K562 (cell line): ENCODE measurements around the gene GP1BB. TPM values are rescaled to one million over a fixed set of nuclear protein-coding genes. Genes with fewer than 3 reads are reported as not detected.

ENCODE experiments used
- ARHGAP35 ChIP-seq: fragments of 450-650 bp; IDR thresholded peaks from 2 replicates; pipeline ENCODE4 v1.6.1; 2018; ENCODE audit not compliant: partially characterized antibody
- CREB1 ChIP-seq, 2 experiments: sonication (generic) in 1 of 2; formaldehyde crosslinking in 1 of 2; IDR thresholded peaks; 2 replicates each; pipeline versions ENCODE4 v1.6.1 to v1.8.0; 2012 to 2022; ENCODE audit warnings: inconsistent platforms in 1 of 2, mild to moderate bottlenecking in 1 of 2, missing genetic modification reagents in 1 of 2, moderate library complexity in 1 of 2
- FOS ChIP-seq: IDR thresholded peaks from 3 replicates; pipeline ENCODE4 v1.6.1; 2011; ENCODE audit not compliant: insufficient read length; ENCODE audit errors: extremely low read depth
- KDM2B ChIP-seq: fragments of 250-450 bp; sonication (Bioruptor Pico); IDR thresholded peaks from 2 replicates; pipeline ENCODE4 v1.8.0; 2021; ENCODE audit warnings: mild to moderate bottlenecking, moderate library complexity
- TAF15 ChIP-seq: fragments of 200-400 bp; formaldehyde crosslinking; IDR thresholded peaks from 2 replicates; pipeline ENCODE4 v1.6.1; 2017; ENCODE audit warnings: mild to moderate bottlenecking, low read depth, low read length, moderate library complexity
- ZKSCAN8 ChIP-seq: fragments of 200-800 bp; sonication (Bioruptor generic); IDR thresholded peaks from 2 replicates; pipeline ENCODE4 v1.6.1; 2016; ENCODE audit warnings: missing genetic modification characterization, missing compliant biosample characterization
- ZNF263 ChIP-seq: sonication (generic); formaldehyde crosslinking; IDR thresholded peaks from 2 replicates; pipeline ENCODE4 v1.8.0; 2022; ENCODE audit warnings: mild to moderate bottlenecking, missing genetic modification reagents, borderline replicate concordance
- ZNF41 ChIP-seq: fragments of 250-450 bp; sonication (Bioruptor Pico); conservative IDR thresholded peaks from 2 replicates; pipeline ENCODE4 v1.4.0; 2020; ENCODE audit warnings: mild to moderate bottlenecking
- ZNF589 ChIP-seq: fragments of 200-800 bp; sonication (Bioruptor generic); IDR thresholded peaks from 2 replicates; pipeline ENCODE4 v1.6.1; 2016; ENCODE audit warnings: low read depth, missing genetic modification characterization, missing compliant biosample characterization
- ZNF77 ChIP-seq: fragments of 250-450 bp; sonication (Bioruptor Pico); IDR thresholded peaks from 2 replicates; pipeline ENCODE4 v1.5.0; 2020
- polyA plus RNA-seq, 8 experiments: library from polyadenylated mRNA; depleted of rRNA in 4 of 8; stranded (reverse) in 5 of 8; unstranded in 3 of 8; fragments of >200 nt; fragmentation: Nextera tagmentation in 2 of 8; fragmentation: Illumina TruSeq in 1 of 8; extraction: Ambion mirVana in 2 of 8; extraction: Trizol in 1 of 8; gene quantifications; 2 replicates each; pipeline versions ENCODE4 v1.2.1 to v1.2.3, GENCODE V29; 2011 to 2014; ENCODE audit warnings: inconsistent platforms in 1 of 8, missing spikeins in 1 of 8
- total RNA-seq, 7 experiments: library from RNA; depleted of rRNA in 6 of 7; stranded (reverse); fragments of >200 nt in 6 of 7; fragmentation: Illumina TruSeq in 2 of 7; extraction: Trizol in 2 of 7; gene quantifications; 2 replicates each; pipeline versions ENCODE4 v1.2.1 to v1.2.3, GENCODE V29; 2011 to 2021; ENCODE audit warnings: low replicate concordance in 1 of 7
- TF ChIP-seq, protein P1 (sequence below): sonication (generic); formaldehyde crosslinking; IDR thresholded peaks from 2 replicates; pipeline ENCODE4 v1.9.0; 2022; ENCODE audit warnings: mild to moderate bottlenecking, missing genetic modification reagents
- TF ChIP-seq, protein P2 (sequence below): fragments of 450-650 bp; formaldehyde crosslinking; IDR thresholded peaks from 2 replicates; pipeline ENCODE4 v1.4.0; 2022; ENCODE audit warnings: mild to moderate bottlenecking, moderate library complexity
- TF ChIP-seq, protein P3 (sequence below): sonication (generic); formaldehyde crosslinking; IDR thresholded peaks from 2 replicates; pipeline ENCODE4 v1.8.0; 2022; ENCODE audit warnings: missing genetic modification reagents, mild to moderate bottlenecking, borderline replicate concordance
- TF ChIP-seq, protein P4 (sequence below), 2 experiments: fragments of 450-650 bp; IDR thresholded peaks; 2 replicates each; pipeline ENCODE4 v1.6.1; 2016
- TF ChIP-seq, protein P5 (sequence below): fragments of 450-650 bp; IDR thresholded peaks from 2 replicates; pipeline ENCODE4 v1.7.1; 2018; ENCODE audit warnings: mild to moderate bottlenecking, low read depth; ENCODE audit not compliant: partially characterized antibody
- TF ChIP-seq, protein P6 (sequence below): fragments of 250-450 bp; sonication (Bioruptor Pico); IDR thresholded peaks from 2 replicates; pipeline ENCODE4 v1.4.0; 2020; ENCODE audit warnings: mild to moderate bottlenecking

GP1BB gene
- total and polyA plus RNA-seq, 9 of the 15 experiments (the other 6 are each of a cell fraction or from before 2014, with no cell fraction given): 0.69 to 162 (median 2.8) TPM

DNA sequence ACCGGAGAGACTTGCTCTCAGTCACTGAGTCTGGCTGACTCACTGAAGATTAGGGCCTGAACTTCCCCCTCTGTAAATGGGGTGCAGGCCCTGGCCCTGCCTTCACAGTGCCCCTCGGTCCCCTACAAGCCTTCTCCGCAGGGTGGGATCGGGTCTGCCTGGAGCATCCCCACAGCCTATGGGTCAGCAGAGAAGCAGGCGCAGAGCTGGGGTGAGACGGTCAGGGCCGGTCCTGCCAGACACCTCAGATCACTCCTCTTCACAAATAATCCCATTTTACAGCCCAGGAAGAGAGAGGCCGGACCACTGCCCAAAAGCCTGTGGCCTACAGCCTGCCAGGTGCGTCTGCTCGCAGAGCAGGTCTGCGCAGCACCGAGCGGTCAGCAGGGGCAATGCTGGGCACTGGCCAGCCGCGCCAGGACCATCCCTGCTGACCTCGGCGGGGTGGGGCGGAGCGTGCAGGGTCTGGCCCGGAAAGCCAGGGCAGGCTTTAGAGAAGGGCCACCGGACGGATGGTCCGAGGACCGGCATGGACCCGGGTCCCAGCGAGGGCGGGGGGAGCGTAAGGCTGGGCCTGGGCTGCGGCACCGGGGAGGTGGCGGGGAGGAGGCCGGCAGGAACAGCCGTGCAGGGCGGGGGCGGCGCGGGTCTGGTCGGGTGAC, 9.6 kb upstream of the GP1BB start (continued):
- TF ChIP-seq, protein P1, sequence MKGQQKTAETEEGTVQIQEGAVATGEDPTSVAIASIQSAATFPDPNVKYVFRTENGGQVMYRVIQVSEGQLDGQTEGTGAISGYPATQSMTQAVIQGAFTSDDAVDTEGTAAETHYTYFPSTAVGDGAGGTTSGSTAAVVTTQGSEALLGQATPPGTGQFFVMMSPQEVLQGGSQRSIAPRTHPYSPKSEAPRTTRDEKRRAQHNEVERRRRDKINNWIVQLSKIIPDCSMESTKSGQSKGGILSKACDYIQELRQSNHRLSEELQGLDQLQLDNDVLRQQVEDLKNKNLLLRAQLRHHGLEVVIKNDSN: no peak
- peak; percentile 87 for TF ChIP-seq KDM2B (CRISPR knock-in tag)
- no peak for TF ChIP-seq ZKSCAN8
- TF ChIP-seq, protein P2, sequence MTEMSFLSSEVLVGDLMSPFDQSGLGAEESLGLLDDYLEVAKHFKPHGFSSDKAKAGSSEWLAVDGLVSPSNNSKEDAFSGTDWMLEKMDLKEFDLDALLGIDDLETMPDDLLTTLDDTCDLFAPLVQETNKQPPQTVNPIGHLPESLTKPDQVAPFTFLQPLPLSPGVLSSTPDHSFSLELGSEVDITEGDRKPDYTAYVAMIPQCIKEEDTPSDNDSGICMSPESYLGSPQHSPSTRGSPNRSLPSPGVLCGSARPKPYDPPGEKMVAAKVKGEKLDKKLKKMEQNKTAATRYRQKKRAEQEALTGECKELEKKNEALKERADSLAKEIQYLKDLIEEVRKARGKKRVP (CRISPR knock-in tag): no peak
- TF ChIP-seq ZNF77: no peak
- TF ChIP-seq FOS: no peak
- no peak for TF ChIP-seq TAF15
- TF ChIP-seq ARHGAP35: no peak
- TF ChIP-seq, protein P3, sequence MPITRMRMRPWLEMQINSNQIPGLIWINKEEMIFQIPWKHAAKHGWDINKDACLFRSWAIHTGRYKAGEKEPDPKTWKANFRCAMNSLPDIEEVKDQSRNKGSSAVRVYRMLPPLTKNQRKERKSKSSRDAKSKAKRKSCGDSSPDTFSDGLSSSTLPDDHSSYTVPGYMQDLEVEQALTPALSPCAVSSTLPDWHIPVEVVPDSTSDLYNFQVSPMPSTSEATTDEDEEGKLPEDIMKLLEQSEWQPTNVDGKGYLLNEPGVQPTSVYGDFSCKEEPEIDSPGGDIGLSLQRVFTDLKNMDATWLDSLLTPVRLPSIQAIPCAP (CRISPR knock-in tag): no peak
- TF ChIP-seq, protein P4, sequence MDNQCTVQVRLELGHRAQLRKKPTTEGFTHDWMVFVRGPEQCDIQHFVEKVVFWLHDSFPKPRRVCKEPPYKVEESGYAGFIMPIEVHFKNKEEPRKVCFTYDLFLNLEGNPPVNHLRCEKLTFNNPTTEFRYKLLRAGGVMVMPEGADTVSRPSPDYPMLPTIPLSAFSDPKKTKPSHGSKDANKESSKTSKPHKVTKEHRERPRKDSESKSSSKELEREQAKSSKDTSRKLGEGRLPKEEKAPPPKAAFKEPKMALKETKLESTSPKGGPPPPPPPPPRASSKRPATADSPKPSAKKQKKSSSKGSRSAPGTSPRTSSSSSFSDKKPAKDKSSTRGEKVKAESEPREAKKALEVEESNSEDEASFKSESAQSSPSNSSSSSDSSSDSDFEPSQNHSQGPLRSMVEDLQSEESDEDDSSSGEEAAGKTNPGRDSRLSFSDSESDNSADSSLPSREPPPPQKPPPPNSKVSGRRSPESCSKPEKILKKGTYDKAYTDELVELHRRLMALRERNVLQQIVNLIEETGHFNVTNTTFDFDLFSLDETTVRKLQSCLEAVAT (IDR thresholded peaks at IDR 0.05): no peak
- TF ChIP-seq ZNF263: no peak
- TF ChIP-seq CREB1 (IDR thresholded peaks at IDR 0.05): no peak
- no peak for TF ChIP-seq CREB1 (CRISPR knock-in tag; IDR thresholded peaks at IDR 0.05)
- TF ChIP-seq, protein P5, sequence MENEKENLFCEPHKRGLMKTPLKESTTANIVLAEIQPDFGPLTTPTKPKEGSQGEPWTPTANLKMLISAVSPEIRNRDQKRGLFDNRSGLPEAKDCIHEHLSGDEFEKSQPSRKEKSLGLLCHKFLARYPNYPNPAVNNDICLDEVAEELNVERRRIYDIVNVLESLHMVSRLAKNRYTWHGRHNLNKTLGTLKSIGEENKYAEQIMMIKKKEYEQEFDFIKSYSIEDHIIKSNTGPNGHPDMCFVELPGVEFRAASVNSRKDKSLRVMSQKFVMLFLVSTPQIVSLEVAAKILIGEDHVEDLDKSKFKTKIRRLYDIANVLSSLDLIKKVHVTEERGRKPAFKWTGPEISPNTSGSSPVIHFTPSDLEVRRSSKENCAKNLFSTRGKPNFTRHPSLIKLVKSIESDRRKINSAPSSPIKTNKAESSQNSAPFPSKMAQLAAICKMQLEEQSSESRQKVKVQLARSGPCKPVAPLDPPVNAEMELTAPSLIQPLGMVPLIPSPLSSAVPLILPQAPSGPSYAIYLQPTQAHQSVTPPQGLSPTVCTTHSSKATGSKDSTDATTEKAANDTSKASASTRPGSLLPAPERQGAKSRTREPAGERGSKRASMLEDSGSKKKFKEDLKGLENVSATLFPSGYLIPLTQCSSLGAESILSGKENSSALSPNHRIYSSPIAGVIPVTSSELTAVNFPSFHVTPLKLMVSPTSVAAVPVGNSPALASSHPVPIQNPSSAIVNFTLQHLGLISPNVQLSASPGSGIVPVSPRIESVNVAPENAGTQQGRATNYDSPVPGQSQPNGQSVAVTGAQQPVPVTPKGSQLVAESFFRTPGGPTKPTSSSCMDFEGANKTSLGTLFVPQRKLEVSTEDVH: no peak
- TF ChIP-seq, protein P6, sequence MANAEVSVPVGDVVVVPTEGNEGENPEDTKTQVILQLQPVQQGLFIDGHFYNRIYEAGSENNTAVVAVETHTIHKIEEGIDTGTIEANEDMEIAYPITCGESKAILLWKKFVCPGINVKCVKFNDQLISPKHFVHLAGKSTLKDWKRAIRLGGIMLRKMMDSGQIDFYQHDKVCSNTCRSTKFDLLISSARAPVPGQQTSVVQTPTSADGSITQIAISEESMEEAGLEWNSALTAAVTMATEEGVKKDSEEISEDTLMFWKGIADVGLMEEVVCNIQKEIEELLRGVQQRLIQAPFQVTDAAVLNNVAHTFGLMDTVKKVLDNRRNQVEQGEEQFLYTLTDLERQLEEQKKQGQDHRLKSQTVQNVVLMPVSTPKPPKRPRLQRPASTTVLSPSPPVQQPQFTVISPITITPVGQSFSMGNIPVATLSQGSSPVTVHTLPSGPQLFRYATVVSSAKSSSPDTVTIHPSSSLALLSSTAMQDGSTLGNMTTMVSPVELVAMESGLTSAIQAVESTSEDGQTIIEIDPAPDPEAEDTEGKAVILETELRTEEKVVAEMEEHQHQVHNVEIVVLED (CRISPR knock-in tag): no peak
- TF ChIP-seq ZNF589 (CRISPR knock-in tag): no peak
- no peak for TF ChIP-seq ZNF41
